GF-D8 (cell line): ENCODE measurements around the gene PRR23B.
"Not testable (repeated sequence)": the region's sequence is repeated elsewhere in the genome, so short reads cannot be mapped to it uniquely, and the experiment has no call there.

Experiments used
- DNase-seq: peaks from one replicate; lab custom pipeline; 2025; lab: John Stamatoyannopoulos, UW

PRR23B gene

GRCh38 chr3:139020868-139021234 is at the start of gene PRR23B:
Gene PRR23B, minus strand, starts transcription at chr3:139020926. Its CDS starts 265 bp downstream, at chr3:139020661.
- no peak for DNase-seq

GRCh38 chr3:139062918-139063317 is 42.2 kb upstream of the PRR23B start:
- DNase-seq = no peak

GRCh38 chr3:139052802-139053600 is 32.3 kb upstream of the PRR23B start:
- no peak for DNase-seq

- DNase-seq = no peak
Measured at GRCh38 chr3:139044366-139045210, 23.9 kb upstream of the PRR23B start, which contains the start of gene PRR23C. Gene PRR23C, minus strand, starts transcription at chr3:139044892. Its CDS starts 272 bp downstream, at chr3:139044620.

- no peak for DNase-seq
Measured at GRCh38 chr3:139043554-139044365, 23.0 kb upstream of the PRR23B start.

GRCh38 chr3:139037478-139037877 is 16.8 kb upstream of the PRR23B start:
- DNase-seq = no peak

GRCh38 chr3:139032326-139033002 is 11.7 kb upstream of the PRR23B start:
- DNase-seq = no peak

- DNase-seq = not testable (repeated sequence)
Measured at GRCh38 chr3:139030576-139030975, 9.8 kb upstream of the PRR23B start.

GRCh38 chr3:139024968-139025367 is 4.2 kb upstream of the PRR23B start:
- no peak for DNase-seq

GRCh38 chr3:139020036-139020867 is 474 bp downstream of the PRR23B start:
- DNase-seq = no peak

- DNase-seq = no peak
Measured at GRCh38 chr3:139016430-139017048, 4.2 kb downstream of the PRR23B start.

- DNase-seq = no peak
Measured at GRCh38 chr3:139006051-139006716, 14.5 kb downstream of the PRR23B start, which contains the start of gene PRR23A. Gene PRR23A, minus strand, starts transcription at chr3:139006268. Its CDS starts 0 bp downstream, at chr3:139006268.

GRCh38 chr3:139005356-139005993 is 15.3 kb downstream of the PRR23B start:
- no peak for DNase-seq

GRCh38 chr3:138995706-138996105 is 25.0 kb downstream of the PRR23B start:
- DNase-seq = no peak

GRCh38 chr3:138987181-138987580 is 33.5 kb downstream of the PRR23B start:
- DNase-seq = no peak

- DNase-seq = no peak
Measured at GRCh38 chr3:138985932-138986331, 34.8 kb downstream of the PRR23B start.

- DNase-seq = no peak
Measured at GRCh38 chr3:138984816-138985215, 35.9 kb downstream of the PRR23B start.

GRCh38 chr3:138976047-138976446 is 44.7 kb downstream of the PRR23B start:
- no peak for DNase-seq

GRCh38 chr3:138975351-138975750 is 45.4 kb downstream of the PRR23B start:
- no peak for DNase-seq
